ENCODE measurements around the gene RFT1.

Gene RFT1

GRCh38 chr3:53149006-53149690 is 18.9 kb upstream of the RFT1 start:
- no peak for DNase-seq (ENCODE audit: low read depth)

GRCh38 chr3:53147903-53148400 is 17.7 kb upstream of the RFT1 start:
- DNase-seq (ENCODE audit: low read depth): no peak

GRCh38 chr3:53147151-53147902 is 17.1 kb upstream of the RFT1 start:
- no peak for DNase-seq (ENCODE audit: low read depth)

GRCh38 chr3:53146319-53146891 is 16.2 kb upstream of the RFT1 start:
- no peak for DNase-seq (ENCODE audit: low read depth)

GRCh38 chr3:53145713-53146080 is 15.5 kb upstream of the RFT1 start:
- DNase-seq (ENCODE audit: low read depth): no peak

GRCh38 chr3:53144862-53145712 is 14.9 kb upstream of the RFT1 start:
- no peak for DNase-seq (ENCODE audit: low read depth)

- DNase-seq (ENCODE audit: low read depth): no peak
These were observed 14.2 kb upstream of the RFT1 start for GRCh38 chr3:53144446-53144845.

GRCh38 chr3:53142986-53143385 is 12.8 kb upstream of the RFT1 start:
- DNase-seq (ENCODE audit: low read depth): no peak

GRCh38 chr3:53140847-53141845 is 10.9 kb upstream of the RFT1 start:
- DNase-seq (ENCODE audit: low read depth): peak; percentile 65

- no peak for DNase-seq (ENCODE audit: low read depth)
These were observed 9.9 kb upstream of the RFT1 start for GRCh38 chr3:53139906-53140846.

- peak; percentile 55 for DNase-seq (ENCODE audit: low read depth)
These were observed 7.7 kb upstream of the RFT1 start for GRCh38 chr3:53137835-53138446.

GRCh38 chr3:53137221-53137620 is 7.0 kb upstream of the RFT1 start:
- no peak for DNase-seq (ENCODE audit: low read depth)

GRCh38 chr3:53134631-53135232 is 4.5 kb upstream of the RFT1 start:
- DNase-seq (ENCODE audit: low read depth): peak; percentile 59

- peak; percentile 25 for DNase-seq (ENCODE audit: low read depth)
These were observed 2.1 kb upstream of the RFT1 start for GRCh38 chr3:53132347-53132746.

- DNase-seq (ENCODE audit: low read depth): no peak
These were observed 861 bp upstream of the RFT1 start for GRCh38 chr3:53131096-53131495.

GRCh38 chr3:53129344-53129743 is 891 bp downstream of the RFT1 start:
- DNase-seq (ENCODE audit: low read depth): no peak

- DNase-seq (ENCODE audit: low read depth): no peak
These were observed 3.6 kb downstream of the RFT1 start for GRCh38 chr3:53126601-53127000.

GRCh38 chr3:53123953-53124352 is 6.3 kb downstream of the RFT1 start:
- DNase-seq (ENCODE audit: low read depth): no peak

- DNase-seq (ENCODE audit: low read depth): no peak
These were observed 6.7 kb downstream of the RFT1 start for GRCh38 chr3:53123510-53123909.

All from amniotic epithelial cell (primary cell).